EH (cell line): Measurements from ENCODE around the gene KCNH2.
"Not testable (repeated sequence)": the region's sequence is repeated elsewhere in the genome, so short reads cannot be mapped to it uniquely, and the experiment has no call there.

ENCODE experiments used
- DNase-seq: peaks from one replicate; pipeline ENCODE4 v3.0.0-alpha.2; 2015; ENCODE audit warnings: low read depth

The KCNH2 gene

DNA sequence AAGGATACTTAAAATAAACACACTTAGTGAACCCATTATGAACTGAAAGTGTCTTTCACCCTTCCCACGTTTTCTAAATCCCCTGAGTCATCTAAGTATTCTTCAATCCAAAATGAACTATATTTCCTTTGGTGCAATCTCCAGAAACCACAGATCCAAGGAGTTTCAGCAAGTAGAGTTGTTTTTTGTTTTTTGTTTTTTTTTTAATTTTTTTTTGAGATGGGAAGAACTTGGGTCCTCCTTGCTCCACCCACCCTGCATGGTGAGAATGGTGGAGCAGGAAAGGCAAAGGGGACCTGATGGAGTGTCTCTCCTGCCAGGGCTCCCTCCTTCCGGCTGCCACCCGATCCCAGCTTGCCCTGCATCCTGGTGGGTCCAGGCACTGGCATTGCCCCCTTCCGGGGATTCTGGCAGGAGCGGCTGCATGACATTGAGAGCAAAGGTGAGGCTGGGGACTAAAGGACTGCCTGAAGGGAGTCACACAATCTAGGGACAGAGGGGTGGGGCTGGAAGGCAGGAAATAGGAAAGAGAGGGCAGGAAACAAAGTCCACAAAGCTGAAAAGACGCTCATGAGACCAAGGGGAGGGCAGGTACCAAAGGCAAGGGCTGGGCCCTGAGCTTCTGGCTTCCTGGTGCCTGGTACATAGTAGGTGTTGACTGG lies 34.0 kb upstream of the KCNH2 start:
- peak; percentile 33 for DNase-seq

DNA sequence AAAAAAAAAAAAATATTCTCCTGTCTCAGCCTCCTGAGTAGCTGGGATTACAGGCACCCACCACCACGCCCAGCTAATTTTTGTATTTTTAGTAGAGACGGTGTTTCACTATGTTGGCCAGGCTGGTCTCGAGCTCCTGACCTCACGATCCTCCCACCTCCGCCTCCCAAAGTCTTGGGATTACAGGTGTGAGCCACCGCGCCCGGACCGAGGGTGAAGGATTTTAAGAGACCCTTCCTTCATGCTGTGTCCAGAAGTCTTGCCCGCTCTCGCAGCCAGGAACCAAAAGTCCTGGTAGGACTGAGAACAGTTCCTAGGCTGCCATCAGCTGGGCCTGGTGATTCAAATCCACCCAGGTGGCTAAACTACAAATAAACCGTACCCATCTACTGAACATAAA lies 33.5 kb upstream of the KCNH2 start:
- not testable (repeated sequence) for DNase-seq

DNA sequence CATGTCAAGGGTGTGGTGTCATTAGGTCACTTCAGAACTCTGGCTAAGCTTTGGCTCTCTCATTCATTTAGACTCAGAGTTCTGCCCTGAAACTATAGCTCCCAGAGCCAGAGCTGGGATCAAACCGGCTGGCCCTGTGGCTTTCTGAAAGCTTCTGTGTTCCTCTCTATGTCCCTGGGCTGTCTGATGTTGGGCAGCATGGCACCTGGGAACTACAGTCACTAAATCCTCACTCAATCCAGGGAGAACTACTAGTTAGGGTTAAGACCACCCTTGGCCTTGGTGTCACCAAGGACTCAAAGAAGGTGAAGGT lies 32.9 kb upstream of the KCNH2 start:
- no peak for DNase-seq

DNA sequence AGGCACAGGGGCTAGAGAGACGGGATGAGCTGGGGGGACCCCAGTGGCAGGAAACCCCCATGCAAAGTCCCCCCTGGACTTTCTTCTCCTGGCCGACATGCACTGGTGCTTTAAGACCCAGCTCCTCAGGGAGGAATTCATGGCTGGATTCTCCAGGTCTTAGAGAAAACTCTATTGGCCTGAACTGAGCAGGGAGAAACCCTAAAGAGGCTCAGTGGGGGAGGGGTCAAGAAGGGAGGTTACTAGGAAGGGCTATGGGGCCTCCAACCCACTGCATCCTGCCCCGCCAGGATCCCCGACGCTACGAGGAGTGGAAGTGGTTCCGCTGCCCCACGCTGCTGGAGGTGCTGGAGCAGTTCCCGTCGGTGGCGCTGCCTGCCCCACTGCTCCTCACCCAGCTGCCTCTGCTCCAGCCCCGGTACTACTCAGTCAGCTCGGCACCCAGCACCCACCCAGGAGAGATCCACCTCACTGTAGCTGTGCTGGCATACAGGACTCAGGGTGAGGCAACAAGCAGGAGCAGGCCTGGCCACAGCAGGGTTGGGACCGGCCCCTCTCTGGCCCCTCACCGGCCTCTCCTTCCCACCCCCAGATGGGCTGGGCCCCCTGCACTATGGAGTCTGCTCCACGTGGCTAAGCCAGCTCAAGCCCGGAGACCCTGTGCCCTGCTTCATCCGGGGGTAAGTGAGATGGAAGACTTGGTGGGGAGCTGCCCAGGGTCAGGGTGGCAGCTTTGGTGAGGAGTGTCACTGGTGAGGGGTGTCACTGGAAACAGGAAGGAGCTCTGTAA lies 32.4 kb upstream of the KCNH2 start:
- peak; percentile 58 for DNase-seq

DNA sequence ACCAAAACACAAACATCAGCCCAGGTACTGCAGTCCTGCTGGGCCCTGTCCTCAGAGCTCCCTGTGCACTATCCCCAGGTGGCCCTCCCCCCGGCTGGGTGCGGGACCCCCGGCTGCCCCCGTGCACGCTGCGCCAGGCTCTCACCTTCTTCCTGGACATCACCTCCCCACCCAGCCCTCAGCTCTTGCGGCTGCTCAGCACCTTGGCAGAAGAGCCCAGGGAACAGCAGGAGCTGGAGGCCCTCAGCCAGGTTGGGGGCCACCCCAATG lies 31.9 kb upstream of the KCNH2 start:
- DNase-seq = no peak

DNA sequence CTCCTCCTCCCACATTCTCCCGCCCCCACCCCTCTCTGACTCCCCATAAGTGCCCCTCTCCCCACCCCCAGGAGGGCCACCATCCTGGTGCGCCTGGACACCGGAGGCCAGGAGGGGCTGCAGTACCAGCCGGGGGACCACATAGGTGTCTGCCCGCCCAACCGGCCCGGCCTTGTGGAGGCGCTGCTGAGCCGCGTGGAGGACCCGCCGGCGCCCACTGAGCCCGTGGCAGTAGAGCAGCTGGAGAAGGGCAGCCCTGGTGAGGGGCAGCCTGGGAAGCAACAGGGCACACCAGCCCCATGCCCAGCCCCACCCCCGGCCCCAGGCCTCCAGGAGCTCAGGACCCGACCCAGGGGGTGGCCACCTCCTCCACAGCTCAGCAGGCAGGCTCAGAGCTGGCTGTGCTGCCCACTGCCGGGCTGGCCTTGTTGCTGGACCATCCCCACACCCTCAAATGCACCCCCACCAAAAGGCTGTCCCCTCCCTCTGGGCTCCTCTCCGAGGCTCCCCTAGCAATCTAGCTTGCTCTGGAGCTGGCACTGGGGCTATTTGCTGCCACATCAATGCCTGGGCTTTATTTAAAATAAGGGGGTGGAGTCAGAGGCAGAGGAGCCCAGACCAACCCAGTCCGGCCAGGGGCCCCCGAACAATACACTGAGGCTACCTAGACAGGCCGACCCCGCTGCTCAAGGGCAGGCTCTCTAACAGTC lies 31.4 kb upstream of the KCNH2 start:
- DNase-seq = no peak

DNA sequence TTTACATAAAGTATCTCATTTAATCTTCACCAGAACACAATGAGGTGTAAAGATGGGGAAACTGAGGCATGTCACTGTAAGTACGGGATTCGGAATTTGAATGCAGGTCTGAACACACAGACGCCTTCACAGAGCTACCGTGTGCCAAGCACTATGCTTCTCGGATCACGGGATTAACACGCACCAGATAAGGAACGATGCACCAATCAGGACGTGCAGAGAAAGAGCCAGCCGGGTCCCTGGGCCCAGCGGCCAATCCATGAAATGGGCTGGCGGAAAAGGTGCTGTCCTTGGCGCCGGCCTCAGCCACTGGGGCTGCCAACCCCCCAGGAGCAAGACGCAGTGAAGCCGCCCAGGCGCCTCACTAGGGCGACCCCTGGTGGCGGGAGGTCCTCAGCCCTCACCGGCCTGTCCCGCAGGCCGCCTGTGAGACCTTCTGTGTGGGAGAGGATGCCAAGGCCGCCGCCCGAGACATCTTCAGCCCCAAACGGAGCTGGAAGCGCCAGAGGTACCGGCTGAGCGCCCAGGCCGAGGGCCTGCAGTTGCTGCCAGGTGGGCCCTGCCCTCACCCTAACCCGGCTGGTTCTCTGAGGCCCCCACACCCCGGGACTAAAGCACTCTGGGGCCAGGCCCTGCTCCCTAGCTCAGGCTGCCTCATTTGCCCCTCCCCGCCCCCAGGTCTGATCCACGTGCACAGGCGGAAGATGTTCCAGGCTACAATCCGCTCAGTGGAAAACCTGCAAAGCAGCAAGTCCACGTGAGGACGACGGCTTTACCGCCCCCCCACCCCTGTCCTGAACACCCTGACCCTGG lies 30.6 kb upstream of the KCNH2 start:
- peak; percentile 20 for DNase-seq

DNA sequence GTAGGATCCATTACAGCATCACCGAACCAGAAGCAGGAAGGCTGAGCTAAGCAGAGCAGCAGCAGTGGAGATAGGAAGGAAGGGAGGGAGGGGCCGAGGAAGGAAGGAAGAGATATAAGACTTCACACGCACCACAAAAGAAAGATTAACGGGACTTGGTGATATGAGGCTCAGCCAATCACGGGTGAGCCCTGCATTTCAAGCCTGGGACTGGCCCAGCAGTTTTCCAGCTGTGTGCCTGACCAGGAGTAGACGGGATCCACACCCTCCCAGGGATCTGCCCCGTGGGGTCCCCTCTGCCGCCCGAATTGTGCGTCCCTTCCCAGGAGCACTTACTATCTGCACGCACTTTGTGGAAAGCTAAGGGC lies 30.0 kb upstream of the KCNH2 start:
- DNase-seq = no peak

DNA sequence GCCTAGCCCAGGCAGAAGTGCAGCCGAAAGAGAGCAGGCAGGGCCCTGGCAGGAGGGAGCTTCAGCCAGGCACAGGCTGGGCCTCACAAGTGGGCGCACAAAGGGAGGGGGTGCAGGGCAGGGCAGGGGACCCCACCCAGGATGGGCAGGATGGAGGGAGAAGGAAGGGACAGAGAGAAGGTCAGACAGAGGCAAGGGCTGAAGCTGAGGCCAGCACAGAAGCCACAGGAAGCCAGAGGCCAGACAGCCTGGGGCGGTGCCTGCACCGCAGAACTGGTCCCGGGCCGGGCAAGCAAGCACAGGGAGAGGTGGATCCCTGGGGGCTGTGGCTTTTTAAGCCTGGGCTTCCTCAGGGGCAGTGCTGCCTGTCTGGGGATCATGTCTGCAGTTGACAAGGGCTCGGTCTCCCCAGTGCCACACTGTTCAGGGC lies 29.4 kb upstream of the KCNH2 start:
- DNase-seq = peak; percentile 15

DNA sequence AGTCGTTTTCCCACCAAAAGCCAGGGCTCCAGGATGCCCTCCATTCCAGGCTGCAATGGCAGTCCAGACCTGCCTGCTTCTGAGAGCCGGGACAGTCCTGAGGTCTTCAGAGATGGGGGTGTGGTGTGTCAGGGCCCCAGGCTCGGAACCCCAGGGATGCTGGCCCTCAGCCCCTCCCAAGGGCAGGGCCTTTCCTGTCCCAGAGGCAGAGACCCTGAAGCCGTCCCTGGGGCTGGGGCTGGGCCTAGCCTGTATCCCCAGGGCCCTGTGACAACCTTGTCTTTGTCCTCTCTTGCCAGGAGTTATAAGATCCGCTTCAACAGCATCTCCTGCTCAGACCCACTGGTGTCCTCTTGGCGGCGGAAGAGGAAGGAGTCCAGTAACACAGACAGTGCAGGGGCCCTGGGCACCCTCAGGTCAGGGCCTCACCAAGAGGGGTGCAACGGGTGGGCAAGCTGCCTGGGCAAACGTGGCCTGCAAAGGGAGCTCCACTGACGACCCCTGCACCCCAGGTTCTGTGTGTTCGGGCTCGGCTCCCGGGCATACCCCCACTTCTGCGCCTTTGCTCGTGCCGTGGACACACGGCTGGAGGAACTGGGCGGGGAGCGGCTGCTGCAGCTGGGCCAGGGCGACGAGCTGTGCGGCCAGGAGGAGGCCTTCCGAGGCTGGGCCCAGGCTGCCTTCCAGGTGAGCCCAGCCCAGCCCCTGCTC lies 28.6 kb upstream of the KCNH2 start:
- no peak for DNase-seq

DNA sequence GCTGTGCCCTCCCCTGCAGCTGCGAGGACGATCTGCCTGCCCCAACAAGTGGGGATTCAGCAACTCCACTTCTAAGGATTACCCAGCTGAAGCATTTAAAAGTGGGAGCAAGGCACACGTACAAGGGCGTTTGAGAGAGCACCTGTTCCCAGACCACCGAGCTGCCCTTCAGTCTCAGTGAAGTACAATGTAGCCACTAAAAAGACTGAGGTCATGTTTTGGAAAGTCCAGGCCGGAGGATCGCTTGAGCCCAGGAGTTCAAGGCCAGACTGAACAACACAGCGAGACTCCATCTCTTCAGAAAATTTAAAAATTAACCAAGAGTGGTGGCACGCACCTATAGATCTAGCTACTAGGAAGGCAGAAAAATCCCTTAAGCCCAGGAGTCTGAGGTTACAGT lies 27.4 kb upstream of the KCNH2 start:
- no peak for DNase-seq

DNA sequence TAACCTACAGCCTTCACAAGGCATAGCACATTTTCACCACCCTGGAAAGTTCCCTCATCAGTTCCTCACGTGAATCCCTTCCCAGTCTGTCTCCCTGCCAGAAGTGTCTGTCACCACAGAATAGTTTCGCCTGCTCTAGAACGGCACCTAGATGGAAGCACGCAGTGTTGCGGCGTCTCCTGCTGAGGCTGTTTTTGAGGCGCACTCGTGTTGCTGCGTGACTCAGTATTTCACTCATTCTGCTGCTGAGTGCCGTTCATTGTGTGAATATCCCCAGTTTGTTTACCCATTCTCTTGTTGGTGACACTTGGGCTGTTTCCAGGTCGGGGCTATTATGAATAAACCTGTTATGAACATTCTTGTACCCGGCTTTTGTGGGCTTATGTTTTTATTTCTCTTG lies 25.5 kb upstream of the KCNH2 start:
- DNase-seq = no peak

DNA sequence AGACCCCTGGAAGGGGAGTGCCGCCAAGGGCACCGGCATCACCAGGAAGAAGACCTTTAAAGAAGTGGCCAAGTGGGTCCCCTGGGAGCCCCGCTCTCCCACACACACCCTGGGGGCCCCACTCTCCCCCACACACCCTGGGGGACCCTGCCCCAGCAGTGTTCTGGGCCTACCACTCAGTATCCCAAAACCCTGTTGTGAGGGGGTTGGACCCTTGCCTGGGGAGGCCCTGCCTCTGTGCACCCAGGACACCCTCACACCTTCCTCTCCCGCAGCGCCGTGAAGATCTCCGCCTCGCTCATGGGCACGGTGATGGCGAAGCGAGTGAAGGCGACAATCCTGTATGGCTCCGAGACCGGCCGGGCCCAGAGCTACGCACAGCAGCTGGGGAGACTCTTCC lies 23.4 kb upstream of the KCNH2 start:
- DNase-seq = no peak

DNA sequence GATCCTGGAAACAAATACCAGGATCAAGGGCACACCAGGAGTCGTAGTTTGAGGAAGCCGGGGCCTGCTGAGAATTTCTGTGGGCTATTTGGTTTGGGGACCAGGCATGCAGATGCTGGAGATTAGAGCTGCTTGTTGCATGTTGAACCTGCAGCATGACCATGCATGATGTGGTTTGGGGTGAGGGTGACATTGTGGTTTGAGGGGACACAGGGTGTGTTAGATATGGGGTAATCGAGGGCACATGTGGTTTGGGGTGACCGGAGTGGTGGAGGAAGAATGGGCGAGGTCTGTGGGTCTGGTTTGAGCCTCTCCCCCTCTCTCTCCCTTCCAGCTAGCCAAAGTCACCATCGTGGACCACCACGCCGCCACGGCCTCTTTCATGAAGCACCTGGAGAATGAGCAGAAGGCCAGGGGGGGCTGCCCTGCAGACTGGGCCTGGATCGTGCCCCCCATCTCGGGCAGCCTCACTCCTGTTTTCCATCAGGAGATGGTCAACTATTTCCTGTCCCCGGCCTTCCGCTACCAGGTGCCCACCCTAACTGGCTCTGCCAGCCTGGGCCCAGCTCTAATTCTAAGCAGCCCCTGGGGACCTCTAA lies 22.9 kb upstream of the KCNH2 start:
- no peak for DNase-seq

DNA sequence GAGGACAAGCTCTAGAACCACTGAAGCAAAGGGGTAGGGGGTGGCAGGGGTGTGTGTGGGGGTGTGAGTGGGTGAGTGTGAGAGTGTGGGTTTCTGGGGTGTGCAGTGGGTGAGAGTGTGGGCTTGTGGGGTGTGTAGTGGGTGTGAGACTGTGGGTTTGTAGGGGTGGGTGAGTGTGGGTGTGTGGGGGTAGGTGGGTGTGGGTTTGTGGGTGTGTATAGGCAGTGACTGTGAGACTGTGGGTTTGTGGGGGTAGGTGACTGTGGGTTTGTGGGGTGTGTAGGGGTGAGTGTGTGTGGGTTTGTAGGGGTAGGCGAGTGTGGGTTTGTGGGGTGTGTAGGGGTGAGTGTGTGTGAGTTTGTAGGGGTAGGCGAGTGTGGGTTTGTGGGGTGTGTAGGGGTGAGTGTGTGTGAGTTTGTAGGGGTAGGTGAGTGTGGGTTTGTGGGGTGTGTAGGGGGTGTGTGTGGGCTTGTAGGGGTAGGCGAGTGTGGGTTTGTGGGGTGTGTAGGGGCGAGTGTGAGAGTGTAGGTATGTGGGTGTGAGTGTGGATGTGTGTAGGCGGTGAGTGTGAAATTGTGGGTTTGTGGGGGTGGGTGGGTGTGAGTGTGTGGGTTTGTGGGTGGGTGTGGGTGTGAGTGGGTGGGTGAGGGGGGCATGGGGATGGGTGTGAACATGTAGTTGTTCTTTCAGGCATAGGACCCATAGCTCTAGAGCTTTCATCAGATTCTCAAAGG lies 21.5 kb upstream of the KCNH2 start:
- no peak for DNase-seq

DNA sequence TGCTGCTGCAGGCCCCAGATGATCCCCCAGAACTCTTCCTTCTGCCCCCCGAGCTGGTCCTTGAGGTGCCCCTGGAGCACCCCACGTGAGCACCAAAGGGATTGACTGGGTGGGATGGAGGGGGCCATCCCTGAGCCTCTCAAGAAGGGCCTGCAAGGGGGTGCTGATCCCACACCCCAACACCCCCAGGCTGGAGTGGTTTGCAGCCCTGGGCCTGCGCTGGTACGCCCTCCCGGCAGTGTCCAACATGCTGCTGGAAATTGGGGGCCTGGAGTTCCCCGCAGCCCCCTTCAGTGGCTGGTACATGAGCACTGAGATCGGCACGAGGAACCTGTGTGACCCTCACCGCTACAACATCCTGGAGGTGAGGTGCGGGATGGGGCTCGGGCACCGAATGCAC lies 20.9 kb upstream of the KCNH2 start:
- no peak for DNase-seq

DNA sequence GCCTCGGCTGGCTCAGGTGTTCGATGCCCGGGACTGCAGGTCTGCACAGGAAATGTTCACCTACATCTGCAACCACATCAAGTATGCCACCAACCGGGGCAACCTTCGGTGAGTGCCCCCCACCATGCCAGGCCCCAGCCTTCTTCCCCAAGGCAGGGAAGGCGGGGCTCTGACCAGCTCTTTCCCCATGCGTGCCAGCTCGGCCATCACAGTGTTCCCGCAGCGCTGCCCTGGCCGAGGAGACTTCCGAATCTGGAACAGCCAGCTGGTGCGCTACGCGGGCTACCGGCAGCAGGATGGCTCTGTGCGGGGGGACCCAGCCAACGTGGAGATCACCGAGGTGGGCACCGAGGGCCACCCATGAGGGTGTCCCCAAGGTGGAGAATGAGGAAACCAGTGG lies 20.2 kb upstream of the KCNH2 start:
- DNase-seq = no peak

DNA sequence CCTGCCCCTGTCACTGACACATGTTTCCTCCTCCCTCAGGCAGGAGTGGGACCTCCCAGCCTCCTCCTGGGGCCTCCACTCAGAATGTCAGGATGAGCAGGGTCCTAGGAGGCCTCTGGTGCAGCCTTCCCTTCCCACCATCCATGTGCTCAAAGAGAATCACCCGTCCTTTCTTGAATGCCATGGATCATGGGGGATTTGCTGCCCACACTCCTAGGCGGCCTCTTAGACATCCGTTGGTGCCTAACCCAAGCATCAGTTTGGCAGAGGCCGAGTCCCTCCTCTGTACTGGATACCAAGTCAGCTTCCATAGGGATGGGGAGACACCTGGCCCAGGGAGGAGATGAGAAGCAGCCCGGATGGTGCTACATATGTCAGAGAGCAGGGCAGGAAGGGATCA lies 19.7 kb upstream of the KCNH2 start:
- no peak for DNase-seq

DNA sequence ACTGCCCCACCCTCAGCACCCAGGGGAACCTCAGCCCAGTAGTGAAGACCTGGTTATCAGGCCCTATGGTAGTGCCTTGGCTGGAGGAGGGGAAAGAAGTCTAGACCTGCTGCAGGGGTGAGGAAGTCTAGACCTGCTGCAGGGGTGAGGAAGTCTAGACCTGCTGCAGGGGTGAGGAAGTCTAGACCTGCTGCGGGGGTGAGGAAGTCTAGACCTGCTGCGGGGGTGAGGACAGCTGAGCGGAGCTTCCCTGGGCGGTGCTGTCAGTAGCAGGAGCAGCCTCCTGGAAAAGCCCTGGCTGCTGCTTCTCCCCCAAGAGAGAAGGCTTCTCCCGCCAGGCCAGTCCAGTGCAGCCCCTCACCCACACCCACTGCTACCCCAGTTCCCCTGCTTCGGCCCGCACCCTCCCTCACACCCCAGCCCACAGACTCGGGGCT lies 19.0 kb upstream of the KCNH2 start:
- DNase-seq = no peak

DNA sequence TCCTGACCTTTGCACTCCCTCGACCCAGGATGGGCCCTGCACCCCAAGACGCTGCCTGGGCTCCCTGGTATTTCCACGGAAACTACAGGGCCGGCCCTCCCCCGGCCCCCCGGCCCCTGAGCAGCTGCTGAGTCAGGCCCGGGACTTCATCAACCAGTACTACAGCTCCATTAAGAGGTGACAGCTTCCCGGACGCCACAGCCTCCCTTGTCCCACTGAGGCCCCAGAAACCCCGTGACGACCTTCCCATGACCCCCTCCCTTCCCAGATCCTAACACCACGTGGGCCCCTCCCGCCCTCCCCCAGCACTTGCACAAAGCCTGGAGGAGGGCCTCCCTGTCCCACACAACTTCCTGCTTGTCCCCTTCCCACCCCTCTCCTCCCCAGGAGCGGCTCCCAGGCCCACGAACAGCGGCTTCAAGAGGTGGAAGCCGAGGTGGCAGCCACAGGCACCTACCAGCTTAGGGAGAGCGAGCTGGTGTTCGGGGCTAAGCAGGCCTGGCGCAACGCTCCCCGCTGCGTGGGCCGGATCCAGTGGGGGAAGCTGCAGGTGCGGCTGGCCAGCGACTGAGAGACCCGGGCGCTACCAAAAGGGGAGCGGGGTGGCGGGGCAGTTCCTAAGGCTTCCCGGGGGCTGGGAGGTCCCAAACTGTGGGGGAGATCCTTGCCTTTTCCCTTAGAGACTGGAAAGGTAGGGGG lies 18.4 kb upstream of the KCNH2 start:
- DNase-seq = no peak
